Umbilical cord (tissue), 2 donors: ENCODE data around the gene LPCAT2. TPM values are rescaled to one million over a fixed set of nuclear protein-coding genes. Genes with fewer than 3 reads are reported as not detected.

Source experiments
- DNase-seq: peaks from one replicate; pipeline ENCODE4 v3.0.0-alpha.2; 2015; ENCODE audit warnings: low spot score
- total RNA-seq: library from RNA; depleted of rRNA; stranded (reverse); fragments of >200 nt; gene quantifications from one replicate; pipeline ENCODE4 v1.2.3, GENCODE V29; 2014; ENCODE audit warnings: low replicate concordance; ENCODE audit not compliant: insufficient read depth

Gene LPCAT2, protein sequence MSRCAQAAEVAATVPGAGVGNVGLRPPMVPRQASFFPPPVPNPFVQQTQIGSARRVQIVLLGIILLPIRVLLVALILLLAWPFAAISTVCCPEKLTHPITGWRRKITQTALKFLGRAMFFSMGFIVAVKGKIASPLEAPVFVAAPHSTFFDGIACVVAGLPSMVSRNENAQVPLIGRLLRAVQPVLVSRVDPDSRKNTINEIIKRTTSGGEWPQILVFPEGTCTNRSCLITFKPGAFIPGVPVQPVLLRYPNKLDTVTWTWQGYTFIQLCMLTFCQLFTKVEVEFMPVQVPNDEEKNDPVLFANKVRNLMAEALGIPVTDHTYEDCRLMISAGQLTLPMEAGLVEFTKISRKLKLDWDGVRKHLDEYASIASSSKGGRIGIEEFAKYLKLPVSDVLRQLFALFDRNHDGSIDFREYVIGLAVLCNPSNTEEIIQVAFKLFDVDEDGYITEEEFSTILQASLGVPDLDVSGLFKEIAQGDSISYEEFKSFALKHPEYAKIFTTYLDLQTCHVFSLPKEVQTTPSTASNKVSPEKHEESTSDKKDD
- total RNA-seq = 47.7 TPM

DNA sequence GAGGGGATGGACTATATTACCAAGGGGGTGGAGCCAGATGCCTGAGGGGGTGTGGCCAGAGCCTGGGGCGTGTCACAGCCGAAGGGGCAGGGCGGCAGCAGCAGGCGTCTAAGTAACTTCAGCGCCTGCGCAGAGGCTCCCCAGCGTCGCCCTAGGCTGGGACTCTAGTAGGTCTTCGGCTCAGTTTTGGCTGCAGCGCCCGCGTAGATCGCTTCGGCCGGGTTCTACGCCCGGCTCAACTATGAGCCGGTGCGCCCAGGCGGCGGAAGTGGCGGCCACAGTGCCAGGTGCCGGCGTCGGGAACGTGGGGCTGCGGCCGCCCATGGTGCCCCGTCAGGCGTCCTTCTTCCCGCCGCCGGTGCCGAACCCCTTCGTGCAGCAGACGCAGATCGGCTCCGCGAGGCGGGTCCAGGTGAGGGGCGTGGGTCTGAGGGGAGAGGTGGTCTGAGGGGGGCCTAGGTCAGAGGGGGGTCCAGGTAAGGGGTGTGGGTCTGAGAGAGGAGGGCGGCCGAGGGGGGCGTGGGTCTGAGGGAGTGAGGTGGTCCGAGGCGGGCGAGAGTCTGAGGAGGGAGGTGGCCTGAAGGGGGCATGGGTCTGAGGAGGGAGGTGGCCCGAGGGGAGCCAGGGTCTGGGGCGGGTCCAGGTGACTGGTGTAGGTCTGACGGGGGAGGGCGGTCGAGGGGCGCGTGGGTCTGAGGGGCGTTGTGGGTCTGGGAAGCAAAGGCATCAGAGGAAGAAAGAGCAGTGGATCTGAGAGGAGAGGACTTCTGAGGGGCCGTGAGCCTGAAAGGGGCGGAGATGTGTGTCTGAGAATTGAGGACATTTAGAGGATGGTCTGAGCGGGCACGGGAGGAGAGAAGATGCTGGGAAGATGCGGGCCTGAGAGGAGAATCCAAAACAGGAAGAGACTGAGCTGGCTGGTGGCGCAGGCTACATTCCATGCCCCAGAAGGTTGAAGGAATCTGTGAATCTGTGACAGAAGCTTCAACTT, at the start of gene LPCAT2:
TSS of gene LPCAT2 (plus strand) at position 132 of the 991 bp plus-strand sequence. CDS start at position 242, 110 bp downstream.
- DNase-seq = peak; percentile 95

DNA sequence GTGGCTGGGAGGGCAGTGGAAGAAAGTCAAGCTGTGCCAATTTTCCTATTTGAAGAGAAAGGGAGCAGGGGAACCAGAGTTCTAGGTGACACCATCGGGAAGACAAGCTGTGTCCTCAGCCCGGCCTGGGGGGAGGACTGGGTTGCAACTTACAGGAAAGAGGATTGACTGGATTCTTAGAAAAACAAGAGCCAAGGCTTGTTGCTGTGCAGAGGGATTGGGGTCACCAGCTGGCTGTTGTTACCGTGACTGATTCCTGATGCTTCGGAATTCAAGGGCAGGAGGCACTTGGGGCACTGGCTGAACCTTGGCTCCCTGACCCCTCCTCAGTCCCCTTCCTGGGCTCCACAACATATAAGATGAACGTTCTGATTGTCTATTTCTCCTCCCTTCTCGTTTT, 46.6 kb upstream of the LPCAT2 start:
- no peak for DNase-seq

DNA sequence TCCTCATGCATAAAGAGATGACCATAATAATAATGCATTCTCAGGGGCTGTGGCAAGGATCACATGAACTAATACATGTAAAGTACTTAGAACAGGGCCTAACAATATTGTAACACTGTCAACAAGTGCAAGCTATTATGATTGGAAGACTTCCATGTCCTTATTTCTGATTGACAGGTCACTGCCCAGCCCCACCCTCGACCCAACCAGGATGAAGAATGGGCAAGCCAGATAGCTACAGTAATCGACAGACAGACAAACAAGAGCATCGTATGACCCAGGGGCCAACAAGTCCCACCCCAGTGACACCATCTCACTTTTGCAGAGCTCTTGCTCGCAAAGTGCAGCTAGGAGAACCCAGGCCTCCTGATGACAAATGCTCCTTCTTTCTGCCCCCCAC, 44.5 kb upstream of the LPCAT2 start:
- DNase-seq = no peak

GRCh38 chr16:55465077-55465896, 43.6 kb upstream of the LPCAT2 start:
- DNase-seq = peak; percentile 88

- DNase-seq = no peak
Measured at GRCh38 chr16:55466209-55466608, 42.7 kb upstream of the LPCAT2 start.

DNA sequence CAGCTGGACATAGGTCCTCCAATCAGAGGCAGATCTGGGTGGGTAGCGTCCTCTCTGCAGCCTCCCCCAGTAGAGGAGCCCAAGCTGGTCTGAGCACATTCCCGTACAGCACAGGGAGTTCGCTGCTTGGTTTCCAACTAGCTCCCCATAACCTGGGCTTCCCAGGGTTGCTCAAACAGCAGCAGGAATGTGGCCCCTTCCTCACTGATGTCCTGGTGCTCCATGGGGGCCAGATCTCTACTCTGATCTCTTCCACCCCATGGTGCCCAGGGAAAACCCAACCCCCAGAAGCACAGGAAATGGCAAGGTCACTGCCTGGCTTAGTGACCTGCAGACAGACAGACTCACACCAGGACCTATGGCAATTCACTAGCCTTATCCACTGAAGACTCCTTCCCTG, 41.0 kb upstream of the LPCAT2 start:
- DNase-seq = no peak

DNA sequence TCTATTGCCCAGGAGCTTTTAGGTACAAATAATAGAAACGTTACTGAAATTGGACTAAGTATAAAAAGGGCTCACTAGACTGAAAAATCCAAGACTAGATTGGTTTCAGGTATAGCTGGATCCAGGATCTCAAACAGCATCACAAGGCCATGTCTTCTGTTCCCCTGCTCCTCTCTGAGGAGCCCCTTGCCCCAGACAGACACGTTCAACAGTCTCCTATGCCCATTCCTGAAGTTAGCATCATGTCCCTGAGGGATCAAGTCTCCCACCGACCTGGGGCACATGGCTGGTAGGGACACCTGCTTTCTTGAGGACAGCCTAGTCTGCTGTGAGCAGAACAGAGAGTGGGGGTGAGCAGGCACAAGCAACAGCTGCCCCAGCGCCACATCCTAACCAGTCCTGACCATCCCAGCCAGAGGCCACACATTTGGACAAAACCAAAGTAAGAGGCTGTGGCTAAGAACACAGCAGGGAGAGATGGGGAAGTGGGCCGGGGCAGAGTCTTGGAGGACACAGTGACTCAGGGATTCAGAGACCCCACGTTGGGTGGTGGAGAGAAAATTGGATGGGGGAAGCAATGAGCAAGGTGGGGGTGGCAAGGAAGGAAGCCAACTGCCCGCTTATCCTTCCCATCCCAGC, 40.4 kb upstream of the LPCAT2 start:
- no peak for DNase-seq

- no peak for DNase-seq
Measured at GRCh38 chr16:55469821-55470532, 38.9 kb upstream of the LPCAT2 start.

DNA sequence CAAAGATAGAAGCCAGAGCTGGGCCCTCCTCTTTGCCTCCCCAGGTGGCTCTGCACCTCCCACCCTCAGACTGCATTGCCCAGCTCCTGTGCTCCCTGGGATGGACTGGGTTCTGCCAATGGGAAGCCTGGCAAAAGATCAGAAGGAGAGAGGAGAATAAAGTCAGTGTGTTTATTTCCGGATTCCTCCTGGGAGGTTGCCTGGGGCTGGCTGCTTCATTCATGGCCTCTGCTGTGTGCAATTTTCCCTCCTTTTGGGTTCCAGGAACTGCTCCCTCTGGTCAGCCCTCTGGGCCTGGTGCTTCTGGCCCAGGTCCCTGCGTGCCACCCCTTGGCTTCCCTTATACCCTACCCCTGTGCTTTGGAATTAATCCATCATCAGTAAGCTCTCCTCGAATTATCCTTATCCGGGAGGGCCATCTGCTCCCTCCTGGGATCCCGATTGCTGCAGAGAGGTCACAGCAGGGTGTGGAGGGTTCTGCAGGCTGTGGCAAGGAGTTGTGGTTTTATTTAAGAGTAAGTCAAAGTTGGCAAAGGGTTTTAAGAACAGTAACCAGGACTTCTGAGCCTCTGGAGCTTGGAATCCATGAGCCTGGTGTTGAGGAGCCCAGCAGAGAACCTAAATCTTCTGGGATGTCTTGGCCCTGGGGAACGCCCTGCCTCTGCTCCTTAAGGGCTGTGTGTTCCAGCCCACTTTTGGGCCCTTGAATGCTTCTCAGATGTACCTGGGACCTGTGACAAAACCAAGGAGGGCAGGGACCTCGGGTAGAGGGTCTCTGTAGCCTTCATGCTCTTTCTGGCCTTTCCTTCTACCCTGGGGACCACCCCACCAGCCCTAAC, 38.1 kb upstream of the LPCAT2 start:
- peak; percentile 50 for DNase-seq

GRCh38 chr16:55471448-55472097, 37.3 kb upstream of the LPCAT2 start:
- DNase-seq = peak; percentile 41

DNA sequence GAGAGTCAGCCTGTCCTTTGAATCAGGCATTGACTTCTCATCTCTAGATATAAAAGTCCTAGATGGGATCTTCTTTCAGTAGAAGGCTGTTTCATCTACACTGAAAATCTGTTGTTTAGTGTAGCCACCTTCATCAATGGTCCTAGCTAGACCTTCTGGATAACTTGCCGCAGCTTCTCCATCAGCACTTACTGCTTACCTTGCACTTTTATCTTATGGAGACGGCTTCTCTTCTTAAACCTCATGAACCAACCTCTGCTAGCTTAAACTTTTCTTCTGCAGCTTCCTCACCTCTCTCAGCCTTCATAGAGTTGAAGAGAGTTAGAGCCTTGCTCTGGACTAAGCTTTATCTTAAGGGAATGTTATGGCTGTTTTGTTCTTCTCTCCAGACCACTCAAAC, 35.3 kb upstream of the LPCAT2 start:
- no peak for DNase-seq

GRCh38 chr16:55474821-55475220, 34.1 kb upstream of the LPCAT2 start:
- no peak for DNase-seq

DNA sequence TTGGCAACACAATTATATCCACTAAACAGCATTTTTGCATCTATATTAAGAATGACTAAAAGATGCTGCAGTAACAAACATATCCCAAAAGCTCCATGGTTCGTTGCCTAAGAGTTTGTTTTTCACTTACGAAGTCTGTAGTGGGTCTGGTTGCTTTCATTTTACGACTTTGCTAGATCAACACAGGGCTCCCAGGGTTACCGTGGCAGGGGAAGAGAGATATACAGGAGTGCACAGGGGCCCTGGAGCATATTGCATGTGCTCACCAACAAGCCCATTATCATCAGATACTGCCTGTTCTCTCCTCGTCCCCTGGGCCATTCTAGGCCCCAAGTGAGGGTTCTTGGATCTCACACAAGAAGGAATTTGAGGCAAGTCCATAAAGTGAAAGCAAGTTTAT, 33.0 kb upstream of the LPCAT2 start:
- peak; percentile 76 for DNase-seq

DNA sequence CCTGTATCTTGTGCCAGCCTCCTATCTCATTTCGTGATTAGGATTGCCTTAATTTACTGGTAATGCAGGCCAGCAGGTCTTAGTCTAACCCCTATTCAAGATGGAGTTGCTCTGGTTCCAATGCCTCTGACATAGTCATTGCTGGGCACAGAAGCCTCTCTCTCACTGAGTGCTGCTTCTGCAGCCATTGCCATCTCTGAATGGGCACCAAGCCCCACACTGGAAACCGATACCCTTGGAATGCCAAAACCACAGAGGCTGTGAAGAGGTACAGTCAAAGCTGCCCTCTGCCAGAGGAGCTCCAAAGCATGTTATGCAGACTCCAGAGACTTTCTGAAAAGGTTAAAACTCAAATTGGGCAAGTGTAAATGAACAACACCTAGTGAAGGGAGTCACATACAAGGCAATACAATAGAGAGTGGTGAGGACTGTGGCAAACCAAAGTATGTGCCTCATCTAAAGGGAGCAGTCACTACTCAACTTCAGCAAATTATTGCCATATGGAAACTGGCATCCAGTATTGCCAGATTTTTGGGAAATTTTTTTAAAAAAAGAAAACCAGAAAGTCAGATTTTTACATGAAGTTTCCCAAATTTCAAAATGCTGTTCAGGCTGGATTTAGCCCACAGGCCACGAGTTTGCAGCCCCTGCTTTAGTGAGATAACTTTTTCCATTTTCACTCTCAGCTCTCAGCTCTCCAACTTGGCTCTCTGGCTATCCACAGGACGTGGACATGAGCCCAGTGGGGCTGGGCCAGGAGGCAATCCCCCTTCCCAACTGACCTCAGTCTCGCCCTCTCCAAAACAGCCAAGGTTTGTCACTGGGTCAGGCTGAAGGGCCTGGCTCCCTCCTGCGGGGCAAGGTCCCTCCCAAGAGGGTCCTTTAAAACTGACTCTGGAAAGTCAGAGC, 32.0 kb upstream of the LPCAT2 start:
- DNase-seq = no peak

- no peak for DNase-seq
Measured at GRCh38 chr16:55477736-55478135, 31.1 kb upstream of the LPCAT2 start.

DNA sequence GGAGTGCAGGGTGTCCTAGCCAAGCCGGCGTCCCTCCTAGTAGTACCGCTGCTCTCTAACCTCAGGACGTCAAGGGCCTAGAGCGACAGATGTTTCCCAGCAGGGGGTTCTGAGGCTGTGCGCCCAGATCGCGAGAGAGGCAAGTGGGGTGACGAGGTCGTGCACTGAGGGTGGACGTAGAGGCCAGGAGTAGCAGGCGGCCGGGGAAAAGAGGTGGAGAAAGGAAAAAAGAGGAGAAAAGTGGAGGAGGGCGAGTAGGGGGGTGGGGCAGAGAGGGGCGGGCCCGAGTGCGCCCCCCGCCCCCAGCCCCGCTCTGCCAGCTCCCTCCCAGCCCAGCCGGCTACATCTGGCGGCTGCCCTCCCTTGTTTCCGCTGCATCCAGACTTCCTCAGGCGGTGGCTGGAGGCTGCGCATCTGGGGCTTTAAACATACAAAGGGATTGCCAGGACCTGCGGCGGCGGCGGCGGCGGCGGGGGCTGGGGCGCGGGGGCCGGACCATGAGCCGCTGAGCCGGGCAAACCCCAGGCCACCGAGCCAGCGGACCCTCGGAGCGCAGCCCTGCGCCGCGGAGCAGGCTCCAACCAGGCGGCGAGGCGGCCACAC, 29.9 kb upstream of the LPCAT2 start, which contains the start of gene MMP2:
TSS of gene MMP2 (plus strand) at position 372 of the 603 bp plus-strand sequence. CDS start 282 bp downstream, outside the sequence.
- peak; percentile 89 for DNase-seq
